Measurements from ENCODE around the gene ALDH3B2. TPM values are rescaled to one million over a fixed set of nuclear protein-coding genes. Genes with fewer than 3 reads are reported as not detected.
"Not testable (repeated sequence)": the region's sequence is repeated elsewhere in the genome, so short reads cannot be mapped to it uniquely, and the experiment has no call there.

Gene ALDH3B2
- total RNA-seq, 3 donors from 2014 or later: 0.29 to 0.48 TPM; not detected in 1

DNA sequence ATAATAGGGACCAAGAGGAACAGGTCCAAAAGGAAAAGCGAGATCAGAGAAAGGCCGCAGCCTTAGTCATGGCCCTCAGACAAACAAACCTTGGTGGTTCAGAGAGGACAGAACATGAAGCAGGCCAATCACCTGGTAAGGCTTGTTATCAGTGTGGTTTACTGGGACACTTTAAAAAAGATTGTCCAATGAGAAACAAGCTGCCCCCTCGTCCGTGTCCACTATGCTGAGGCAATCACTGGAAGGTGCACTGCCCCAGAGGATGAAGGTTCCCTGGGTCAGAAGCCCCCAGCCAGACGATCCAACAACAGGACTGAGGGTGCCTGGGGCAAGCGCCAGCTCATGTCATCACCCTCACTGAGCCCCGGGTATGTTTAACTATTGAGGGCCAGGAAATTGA lies 51.5 kb downstream of the ALDH3B2 start:
- DNase-seq; H3K9me3 ChIP-seq; H3K4me3 ChIP-seq; H3K36me3 ChIP-seq (ENCODE audit: low read depth); ATAC-seq; H3K4me1 ChIP-seq (ENCODE audit: low read depth); intact Hi-C loops (cut with DNase I, micrococcal nuclease): not testable (repeated sequence)

GRCh38 chr11:67621928-67622327 lies 52.5 kb downstream of the ALDH3B2 start:
- ATAC-seq; intact Hi-C loops (cut with DNase I, micrococcal nuclease); H3K4me3 ChIP-seq: not testable (repeated sequence)

DNA sequence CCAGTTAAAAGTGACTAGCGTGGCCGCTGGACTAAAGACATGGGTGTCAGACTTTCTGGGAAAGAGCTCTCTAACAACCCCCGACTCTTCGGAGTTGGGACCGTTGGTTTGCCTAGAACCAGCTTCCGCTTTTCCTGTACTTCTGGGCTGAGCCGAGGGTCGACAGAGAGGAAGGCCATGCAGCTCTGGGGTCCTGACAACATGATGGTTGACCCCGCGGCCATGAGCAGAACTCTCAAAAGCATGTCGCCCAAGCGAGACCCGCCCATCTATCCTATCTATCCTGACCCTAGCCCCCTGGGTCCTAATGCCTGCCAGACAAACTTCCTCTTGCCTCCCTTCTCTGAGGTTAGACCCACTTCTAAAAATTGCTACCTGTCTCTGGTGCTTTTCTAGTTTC lies 53.8 kb downstream of the ALDH3B2 start:
- H3K4me3 ChIP-seq; H3K36me3 ChIP-seq (ENCODE audit: low read depth); H3K4me1 ChIP-seq (ENCODE audit: low read depth); ATAC-seq; intact Hi-C loops (cut with DNase I, micrococcal nuclease); H3K9me3 ChIP-seq: not testable (repeated sequence)
- DNase-seq: peak in 1 of 3 donors; percentile 17

More at GRCh38 chr11:67621928-67622327, 52.5 kb downstream of the ALDH3B2 start:
- H3K36me3 ChIP-seq (ENCODE audit: low read depth); DNase-seq; H3K4me1 ChIP-seq (ENCODE audit: low read depth); H3K9me3 ChIP-seq: not testable (repeated sequence)

GRCh38 chr11:67619683-67620618 lies 54.5 kb downstream of the ALDH3B2 start:
- H3K4me3 ChIP-seq; intact Hi-C loops (cut with DNase I, micrococcal nuclease); DNase-seq; H3K9me3 ChIP-seq; ATAC-seq; H3K36me3 ChIP-seq (ENCODE audit: low read depth); H3K4me1 ChIP-seq (ENCODE audit: low read depth): not testable (repeated sequence)

DNA sequence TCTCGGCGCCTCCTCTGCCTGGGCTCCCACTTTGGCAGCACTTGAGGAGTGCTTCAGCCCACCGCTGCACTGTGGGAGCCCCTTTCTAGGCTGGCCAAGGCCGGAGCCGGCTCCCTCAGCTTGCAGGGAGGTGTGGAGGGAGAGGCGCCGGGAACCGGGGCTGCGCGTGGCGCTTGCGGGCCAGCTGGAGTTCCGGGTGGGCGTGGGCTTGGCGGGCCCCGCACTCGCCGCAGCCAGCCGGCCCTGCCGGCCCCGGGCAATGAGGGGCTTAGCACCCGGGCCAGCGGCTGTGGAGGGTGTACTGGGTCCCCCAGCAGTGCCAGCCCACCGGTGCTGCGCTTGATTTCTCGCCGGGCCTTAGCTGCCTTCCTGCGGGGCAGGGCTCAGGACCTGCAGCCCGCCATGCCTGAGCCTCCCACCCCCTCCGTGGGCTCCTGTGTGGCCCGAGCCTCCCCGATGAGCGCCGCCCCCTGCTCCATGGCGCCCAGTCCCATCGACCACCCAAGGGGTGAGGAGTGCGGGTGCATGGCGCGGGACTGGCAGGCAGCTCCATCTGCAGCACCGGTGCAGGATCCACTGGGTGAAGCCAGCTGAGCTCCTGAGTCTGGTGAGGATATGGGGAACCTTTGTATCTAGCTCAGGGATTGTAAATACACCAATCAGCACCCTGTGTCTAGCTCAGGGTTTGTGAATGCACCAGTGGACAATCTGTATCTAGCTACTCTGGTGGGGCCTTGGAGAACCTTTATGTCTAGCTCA lies 55.3 kb downstream of the ALDH3B2 start:
- H3K4me1 ChIP-seq (ENCODE audit: low read depth); intact Hi-C loops (cut with DNase I, micrococcal nuclease); H3K9me3 ChIP-seq; ATAC-seq; H3K36me3 ChIP-seq (ENCODE audit: low read depth); DNase-seq; H3K4me3 ChIP-seq: not testable (repeated sequence)

GRCh38 chr11:67617243-67617953 lies 57.0 kb downstream of the ALDH3B2 start:
- intact Hi-C loops (cut with DNase I, micrococcal nuclease): no loop called here
- TF ChIP-seq CTCF (IDR thresholded peaks at IDR 0.05): no peak
- no peak for ATAC-seq
- no peak for DNase-seq
- H3K4me3 ChIP-seq: no peak overlapping the region
- peaks cover 5% of the 10 kb centered on the region for H3K4me1 ChIP-seq (ENCODE audit: low read depth)
- no peaks in the 10 kb centered on the region for H3K36me3 ChIP-seq (ENCODE audit: low read depth)
- no peaks in the 10 kb centered on the region for H3K9me3 ChIP-seq

DNA sequence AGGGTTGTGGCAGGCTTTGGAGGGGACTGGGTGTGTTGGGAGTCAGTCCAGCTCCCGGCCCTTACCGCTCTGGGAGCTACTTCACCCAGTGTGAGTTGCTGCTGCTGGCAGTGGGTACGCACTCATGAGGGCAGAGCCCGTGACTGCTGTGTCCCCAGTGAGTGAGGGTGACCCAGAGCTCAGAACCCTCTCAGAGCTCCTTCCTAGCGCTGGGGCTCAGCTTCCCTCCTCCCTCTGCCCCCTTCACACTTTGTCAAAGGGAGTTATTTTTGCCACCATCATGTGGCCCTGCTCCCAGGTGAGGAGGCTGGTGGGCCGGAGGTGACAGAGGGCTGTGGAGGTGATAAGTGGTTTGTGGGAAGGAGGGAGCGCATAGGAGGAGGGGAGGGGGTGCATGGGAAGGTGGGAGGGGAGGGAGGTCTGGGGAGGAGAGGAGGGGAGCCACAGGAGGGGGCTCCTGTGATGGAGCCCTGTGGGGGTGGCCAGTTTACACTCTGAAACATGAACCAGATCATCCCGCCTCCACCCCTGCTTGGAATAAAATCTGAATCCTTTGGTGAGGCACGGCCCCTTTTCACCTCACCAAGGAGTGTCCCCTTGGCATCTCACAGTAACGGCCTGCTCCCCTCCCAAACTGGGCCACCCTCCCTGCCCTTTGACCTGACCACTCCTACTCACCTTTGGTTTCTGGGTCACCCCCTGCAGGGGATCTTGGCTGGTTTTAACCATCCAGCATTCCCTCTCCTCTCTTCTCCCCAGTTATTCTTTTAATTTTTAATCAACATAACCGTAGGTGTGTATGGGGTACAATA lies 57.8 kb downstream of the ALDH3B2 start:
- no peak overlapping the region for H3K4me3 ChIP-seq
- peaks cover 5% of the 10 kb centered on the region for H3K4me1 ChIP-seq (ENCODE audit: low read depth)
- TF ChIP-seq CTCF (IDR thresholded peaks at IDR 0.05): no peak
- ATAC-seq (no peak), DNase-seq (no peak)
- H3K36me3 ChIP-seq (ENCODE audit: low read depth): peaks cover 4% of the 10 kb centered on the region
- intact Hi-C loops (cut with DNase I, micrococcal nuclease): no loop called here
- no peaks in the 10 kb centered on the region for H3K9me3 ChIP-seq

Data from mucosa of descending colon (tissue), 3 donors.